NCI-H2227 treated with DMSO at 0.1 percent for 48 hours (cell line): ENCODE data around the gene GLDC.
"Not testable (repeated sequence)": the region's sequence is repeated elsewhere in the genome, so short reads cannot be mapped to it uniquely, and the experiment has no call there.

ENCODE experiments used
- DNase-seq: peaks from one replicate; lab custom pipeline; 2025; lab: John Stamatoyannopoulos, UW

The GLDC gene

DNA sequence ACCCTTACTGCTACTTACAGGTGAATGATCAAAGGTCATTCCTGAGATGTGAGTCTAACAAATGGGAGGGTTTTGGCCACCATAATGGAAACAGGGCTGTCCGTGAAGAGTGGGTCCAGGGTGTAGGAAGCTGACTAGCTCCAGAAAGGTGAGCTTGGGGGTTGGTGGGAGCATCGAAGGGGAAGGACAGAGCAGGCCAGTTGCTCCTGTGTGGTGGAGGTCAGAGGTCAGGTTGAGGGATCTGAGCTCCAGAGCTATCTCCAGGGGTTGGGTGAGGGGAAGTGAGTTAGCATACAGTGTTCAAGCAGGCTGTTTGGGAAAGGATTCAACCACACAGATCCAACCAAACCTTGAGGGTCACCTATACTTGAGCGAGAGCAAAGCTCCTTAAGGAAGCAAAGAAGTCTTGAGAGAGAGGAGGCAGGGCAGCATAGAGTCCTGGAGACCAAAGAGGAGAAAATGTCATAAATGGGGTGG lies 18.7 kb upstream of the GLDC start:
- no peak for DNase-seq

DNA sequence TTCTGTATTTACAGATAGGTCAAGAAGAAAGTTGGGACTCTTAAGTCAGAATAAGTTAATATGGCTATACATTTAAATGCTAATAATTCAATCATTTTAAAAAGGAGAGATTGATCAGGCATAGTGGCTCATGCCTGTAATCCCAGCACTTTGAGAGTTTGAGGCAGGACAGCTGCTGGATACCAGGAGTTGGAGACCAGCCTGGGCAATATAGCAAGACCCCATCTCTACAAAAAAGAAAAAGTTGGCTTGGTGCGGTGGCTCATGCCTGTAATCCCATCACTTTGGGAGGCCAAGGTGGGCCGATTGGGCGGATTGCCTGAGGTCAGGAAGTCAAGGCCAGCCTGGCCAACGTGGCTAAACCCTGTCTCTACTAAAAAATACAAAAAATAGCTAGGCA lies 15.0 kb upstream of the GLDC start:
- no peak for DNase-seq

DNA sequence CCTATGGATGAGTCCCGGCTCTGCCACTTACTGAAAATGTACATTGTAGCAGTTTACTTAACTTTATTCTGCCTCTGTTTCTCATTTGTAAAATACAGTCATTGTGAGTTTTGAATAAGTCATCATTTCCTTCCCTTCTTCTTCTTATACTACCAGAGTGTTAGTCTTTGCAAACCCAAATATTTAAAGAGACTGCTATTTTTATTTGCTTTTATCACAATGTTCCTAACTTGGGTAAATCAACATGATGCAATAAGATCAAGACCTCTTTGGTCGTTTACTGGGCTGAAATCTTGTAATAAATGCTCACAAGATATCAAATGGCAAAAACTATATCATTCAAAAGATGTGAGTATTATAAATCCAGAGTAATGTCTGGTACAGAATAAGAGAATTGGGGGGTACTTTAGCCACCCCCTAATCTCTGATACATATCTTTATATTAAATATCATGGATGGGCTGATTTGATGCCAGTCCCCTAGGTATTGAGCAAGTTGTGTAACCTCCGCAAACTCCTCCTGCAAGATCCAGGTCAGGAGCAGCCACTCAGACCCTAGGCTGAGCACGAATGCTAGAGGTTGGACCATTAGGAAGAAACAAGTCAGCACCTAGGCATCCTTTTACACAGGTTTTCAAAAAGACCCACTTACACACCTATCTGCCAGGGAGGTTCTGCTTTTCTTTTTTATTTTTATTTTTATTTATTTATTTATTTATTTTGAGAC lies 13.3 kb upstream of the GLDC start:
- DNase-seq = no peak

- no peak for DNase-seq
Observed at GRCh38 chr9:6656614-6657300, 11.2 kb upstream of the GLDC start.

DNA sequence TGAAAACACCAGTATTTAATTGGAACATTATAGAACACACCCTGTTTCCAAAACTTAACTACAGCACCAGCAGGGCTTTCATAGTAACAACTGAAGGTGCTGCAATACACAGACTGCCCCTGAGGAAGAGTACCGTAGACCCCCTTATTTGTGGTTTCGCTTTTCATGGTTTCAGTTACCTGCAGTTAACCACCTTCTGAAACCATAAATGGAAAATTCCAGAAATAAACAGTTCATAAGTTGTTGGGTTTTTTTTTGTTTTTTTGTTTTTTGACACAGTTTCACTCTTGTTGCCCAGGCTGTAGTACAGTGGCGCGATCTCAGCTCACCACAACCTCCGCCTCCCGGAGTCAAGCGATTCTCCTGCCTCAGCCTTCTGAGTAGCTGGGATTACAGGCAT lies 9.5 kb upstream of the GLDC start:
- DNase-seq = no peak

GRCh38 chr9:6646293-6646636 lies 736 bp upstream of the GLDC start:
- DNase-seq = peak; percentile 13

- not testable (repeated sequence) for DNase-seq
Observed at GRCh38 chr9:6645105-6645354, 499 bp downstream of the GLDC start.

DNA sequence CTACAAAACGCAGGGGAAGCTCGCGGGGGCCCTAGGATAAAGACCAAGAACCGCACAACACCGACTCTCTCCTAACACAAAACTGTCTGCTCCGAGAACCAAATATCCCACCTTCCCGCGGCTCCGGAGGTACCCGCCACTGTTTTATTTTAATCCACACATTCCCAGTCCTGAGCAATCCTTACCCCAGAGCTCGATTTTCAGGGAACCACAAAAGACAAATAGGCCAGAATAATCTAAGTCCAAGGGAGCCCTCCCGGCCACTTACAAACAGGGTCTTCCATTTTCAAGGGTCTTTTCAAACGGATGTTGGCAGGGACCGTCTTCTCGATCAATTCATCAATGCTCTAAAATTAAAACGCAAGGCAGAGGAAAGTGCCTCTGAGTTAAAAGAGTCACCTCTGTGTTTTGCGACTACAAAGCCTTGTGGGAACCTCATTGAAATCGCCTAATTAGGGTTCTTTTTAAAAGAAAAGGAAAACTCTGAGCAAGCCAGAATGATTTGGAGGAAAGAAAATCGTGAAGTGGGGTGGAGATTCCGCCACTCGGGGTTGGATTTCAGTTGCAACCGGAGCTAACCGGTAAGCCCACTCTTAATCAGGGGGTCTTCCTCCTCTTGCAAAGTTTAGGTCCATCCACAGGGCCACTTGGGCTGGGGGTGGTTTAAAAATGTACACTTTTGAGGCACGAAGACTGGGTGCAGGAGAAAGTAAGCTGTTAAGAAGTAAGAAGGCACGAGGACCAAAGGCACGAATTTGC lies 1.0 kb downstream of the GLDC start:
- DNase-seq = peak; percentile 36

DNA sequence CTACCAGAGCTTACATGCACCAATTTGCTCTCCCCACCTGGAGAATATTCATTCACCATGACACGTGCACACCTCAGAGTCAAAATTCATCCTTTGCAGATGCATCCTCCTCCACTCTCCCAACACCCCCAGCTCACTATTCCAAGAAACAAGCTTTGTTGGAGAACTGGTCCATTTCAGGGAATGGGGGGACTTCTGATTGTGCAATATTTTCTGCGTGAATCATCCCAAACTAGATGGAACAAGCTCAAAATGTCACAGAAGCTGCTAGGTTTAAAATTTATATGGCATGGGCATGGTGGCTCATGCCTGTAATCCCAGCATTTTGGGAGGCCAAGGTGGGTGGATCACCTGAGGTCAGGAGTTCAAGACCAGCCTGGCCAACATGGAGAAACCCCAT lies 3.6 kb downstream of the GLDC start:
- DNase-seq = no peak

DNA sequence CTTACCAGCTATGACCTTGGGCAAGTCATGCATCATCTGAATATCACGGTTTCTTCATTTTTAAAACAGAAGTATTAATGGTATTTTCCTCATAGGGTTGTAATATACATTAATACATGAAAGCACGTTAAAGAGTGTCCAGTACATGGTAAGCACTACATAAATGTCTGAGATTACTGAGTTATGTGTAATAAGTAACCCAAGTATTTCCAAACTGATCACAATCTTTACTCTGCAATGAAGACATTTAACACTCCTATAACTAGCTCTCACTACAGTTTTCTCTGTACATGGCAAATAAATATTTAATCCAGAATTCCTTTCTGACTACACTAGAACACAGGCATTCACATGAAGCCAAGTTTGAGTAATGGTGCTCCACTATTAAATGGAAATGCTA lies 4.0 kb downstream of the GLDC start:
- no peak for DNase-seq

GRCh38 chr9:6641056-6641455 lies 4.5 kb downstream of the GLDC start:
- DNase-seq = no peak

DNA sequence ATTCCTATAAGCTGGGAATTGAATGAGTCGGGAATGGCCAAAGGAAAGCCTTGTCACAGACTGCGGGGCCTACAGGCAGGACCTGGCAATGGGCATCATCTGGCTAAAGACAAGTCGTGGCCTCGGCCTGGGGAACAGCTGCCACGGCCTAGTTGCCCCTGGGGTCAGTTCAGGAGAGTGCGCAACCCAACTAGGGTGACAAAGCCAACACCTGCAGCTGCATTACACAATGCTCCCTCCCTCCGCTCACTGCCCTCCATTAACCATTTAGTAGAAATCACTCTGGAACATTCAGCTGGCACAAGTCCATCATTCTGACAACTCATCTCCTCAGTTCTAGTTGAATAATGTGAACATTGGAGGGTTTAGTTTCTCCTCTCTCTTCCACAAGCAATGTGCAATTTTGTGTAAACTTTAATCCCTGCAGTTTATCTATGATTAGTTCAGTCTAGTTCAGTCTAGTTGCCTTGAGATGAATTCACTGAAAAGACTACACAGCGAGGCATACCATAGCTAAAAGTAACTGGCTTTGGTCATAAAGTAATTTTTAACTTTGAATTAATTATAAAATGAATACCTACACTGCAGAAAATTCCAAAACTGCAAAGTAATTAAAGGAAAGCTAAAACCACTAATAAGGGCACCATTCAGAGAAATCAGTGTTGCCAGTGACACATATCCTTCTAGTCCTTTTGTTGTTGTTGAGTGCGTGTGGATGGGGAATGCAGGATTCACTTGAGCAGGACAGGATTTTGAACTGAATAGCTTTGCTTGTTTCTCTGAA lies 5.1 kb downstream of the GLDC start:
- no peak for DNase-seq

GRCh38 chr9:6639622-6640021 lies 5.9 kb downstream of the GLDC start:
- no peak for DNase-seq

- DNase-seq = no peak
Observed at GRCh38 chr9:6634444-6634843, 11.1 kb downstream of the GLDC start.

DNA sequence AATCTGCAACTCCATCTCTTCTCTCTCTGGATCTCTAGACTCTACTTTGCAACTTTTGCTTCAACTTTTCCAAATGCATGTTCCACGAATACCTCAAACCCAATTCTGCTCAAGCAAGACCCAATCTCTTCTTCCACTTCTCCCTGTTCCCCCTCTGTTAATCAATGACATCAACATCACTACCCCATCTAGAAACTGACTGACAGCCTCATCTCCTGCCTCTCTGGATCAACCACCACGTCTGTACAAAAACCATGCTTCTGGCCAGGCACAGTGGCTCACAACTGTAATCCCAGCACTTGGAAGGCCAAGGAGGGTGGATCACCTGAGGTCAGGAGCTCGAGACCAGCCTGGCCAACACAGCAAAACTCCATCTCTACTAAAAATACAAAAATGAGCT lies 12.2 kb downstream of the GLDC start:
- DNase-seq = no peak

- no peak for DNase-seq
Observed at GRCh38 chr9:6632516-6633183, 12.9 kb downstream of the GLDC start.

DNA sequence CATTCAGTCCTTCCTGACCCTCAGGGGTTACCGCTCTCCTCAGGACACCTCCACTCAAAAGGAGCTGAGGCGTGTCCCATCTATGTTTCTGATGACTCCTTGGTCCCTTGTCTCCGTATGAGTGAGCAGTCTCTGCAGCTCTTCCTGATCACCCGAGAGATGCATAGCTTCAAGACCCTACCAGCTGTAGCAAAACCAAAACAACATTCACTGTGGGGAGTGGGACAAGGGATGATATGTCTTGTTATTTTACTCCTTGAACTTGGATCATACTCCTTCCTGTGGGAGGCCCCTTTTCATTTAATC lies 14.4 kb downstream of the GLDC start:
- DNase-seq = no peak

DNA sequence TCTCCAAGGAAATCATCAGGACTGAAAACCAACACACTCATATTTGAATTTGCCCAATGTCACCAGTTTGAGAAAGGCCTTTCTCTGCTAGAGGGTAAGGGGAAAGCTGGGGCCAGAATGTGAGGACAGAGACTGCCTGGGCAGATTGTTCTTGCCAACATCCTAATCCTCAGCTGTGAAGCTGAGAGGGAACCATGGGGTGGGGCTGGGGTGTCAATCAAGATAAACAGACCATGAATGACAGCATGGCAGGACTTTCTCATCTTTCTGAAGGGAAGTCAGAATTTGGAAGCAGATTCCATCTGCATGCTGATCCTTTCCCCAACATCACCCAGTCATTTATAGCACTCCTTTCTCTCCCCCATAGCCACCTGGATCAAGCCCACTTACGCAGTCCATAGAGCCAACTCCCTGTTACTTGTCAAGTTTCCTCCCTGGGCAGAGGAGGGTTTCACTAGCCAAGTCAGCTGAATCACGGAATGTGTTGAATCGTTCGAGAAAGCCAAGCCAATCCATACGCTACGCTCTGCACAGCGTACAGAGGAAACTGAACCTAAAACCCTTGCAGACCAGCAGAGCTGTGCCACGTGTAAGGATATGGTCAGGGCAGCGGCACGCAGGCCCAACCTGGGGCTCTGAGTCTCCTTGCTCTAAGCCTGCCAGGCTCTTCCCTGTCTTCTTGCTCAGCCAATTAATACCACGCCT lies 14.9 kb downstream of the GLDC start:
- DNase-seq = no peak

GRCh38 chr9:6628704-6629103 lies 16.8 kb downstream of the GLDC start:
- DNase-seq = no peak

- no peak for DNase-seq
Observed at GRCh38 chr9:6625363-6625762, 20.2 kb downstream of the GLDC start.

- not testable (repeated sequence) for DNase-seq
Observed at GRCh38 chr9:6622784-6623183, 22.7 kb downstream of the GLDC start.

DNA sequence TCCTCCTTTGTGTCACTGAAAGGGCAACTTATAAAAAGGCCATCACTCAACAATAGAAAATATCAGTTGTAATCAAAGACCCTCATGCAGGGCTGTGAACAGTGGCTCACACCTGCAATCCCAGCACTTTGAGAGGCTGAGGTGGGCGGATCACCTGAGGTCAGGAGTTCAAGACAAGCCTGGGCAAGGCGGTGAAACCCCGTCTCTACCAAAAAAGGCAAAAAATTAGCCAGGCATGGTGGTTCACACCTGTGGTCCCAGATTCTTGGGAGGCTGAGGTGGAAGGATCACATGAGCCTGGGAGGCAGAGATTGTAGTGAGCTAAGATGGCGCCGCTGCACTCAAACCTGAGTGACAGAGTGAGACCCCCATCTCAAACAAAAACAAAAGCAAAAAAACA lies 24.7 kb downstream of the GLDC start:
- DNase-seq = no peak
